Hippocampal formation (tissue), 2 donors: ENCODE results near the gene RGS8.
A peak's percentile ranks its signal among the peaks of the same experiment; 100 is the strongest.

Experiments used
- DNase-seq, 2 donors: peaks; one replicate each; lab custom pipeline; 2025; lab: John Stamatoyannopoulos, UW

Gene RGS8

DNA sequence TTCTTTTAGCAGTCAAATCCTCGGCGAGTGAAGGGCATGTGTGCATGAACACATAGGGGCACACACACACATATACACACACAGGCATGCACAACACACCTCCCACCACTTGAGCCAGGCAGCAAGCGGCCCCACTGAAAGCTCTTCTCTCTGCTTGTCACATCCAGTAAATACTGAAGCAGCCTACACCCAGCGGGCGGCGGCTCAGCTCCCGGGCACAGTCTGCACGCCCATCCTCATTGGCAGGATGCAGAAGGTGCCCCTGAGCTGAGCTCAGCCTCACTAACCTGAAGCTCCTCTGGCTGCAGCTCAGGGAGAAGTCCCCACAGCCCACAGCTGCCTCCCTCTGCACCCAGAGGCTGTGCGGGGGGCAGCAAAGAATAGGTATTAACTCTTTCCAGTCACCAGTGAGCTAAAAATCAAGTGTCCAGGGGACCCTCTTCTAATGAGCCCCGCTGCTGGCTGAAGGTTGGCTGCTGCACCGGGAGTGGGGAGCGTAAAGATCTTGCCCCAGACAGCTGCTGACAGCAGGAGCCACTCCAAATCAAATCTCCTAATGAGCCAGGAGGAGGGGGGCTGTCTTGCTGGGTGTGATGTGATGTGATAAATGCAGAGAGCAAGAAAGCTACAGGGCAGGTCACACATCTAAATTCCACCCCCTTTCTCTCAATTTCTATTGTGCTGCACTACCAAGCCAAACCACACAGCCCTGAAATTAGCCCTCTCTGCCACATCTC is 12.5 kb downstream of the RGS8 start:
- DNase-seq = no peak

DNA sequence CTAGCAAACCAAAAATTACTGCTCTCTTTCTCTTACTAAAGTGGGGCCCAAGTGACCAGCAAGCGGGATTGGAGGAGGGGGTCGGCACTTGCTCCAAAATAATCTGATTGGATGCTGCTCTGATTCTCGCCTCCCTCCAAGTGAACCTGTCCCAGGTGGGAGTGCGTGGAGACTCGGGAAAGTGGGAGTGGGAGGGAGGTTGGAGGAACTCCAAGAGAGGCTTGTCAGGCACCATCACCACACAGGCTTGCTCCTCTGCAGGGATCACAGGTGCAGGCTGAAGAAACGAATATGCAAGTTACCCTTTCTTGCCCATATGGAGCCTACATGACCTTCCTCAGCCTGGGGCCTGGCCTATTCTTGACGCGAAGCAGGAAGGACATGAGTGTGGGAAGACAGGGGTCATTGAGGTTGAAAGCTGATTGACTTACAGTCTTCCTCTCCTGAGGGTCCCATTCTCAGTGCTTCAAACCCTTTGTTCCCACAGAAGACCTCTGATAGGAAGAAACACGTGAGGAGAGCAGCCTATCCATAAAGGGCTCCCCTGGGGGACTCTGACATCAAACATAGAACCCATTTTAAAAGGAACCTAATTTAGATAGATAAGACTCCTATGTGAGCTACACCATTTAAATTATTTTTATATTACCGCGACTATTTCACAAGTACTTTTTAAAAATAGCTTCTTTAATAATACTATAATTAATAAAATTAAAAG is 14.2 kb downstream of the RGS8 start:
- DNase-seq = no peak

DNA sequence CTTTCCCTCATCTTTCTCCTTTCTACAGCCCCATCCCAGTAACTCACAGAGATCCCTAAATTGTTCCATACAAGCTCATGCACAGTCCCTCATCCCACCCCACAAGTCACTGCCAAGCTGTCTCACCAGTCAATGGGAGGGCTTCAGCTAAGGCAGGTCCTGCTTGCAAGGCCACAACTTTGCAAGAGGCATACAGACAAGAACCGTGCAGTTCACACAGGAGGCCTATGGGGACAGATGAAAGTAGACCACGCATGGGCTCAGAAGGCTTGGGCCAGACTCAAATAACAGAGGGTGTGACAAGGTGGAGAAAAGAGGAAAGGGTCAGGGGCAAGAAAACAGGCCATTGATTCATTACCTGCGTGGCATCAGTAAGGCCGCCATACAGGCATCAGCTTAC is 15.1 kb downstream of the RGS8 start:
- DNase-seq = no peak

- no peak for DNase-seq
Observed at GRCh38 chr1:182668521-182669054, 15.8 kb downstream of the RGS8 start.

DNA sequence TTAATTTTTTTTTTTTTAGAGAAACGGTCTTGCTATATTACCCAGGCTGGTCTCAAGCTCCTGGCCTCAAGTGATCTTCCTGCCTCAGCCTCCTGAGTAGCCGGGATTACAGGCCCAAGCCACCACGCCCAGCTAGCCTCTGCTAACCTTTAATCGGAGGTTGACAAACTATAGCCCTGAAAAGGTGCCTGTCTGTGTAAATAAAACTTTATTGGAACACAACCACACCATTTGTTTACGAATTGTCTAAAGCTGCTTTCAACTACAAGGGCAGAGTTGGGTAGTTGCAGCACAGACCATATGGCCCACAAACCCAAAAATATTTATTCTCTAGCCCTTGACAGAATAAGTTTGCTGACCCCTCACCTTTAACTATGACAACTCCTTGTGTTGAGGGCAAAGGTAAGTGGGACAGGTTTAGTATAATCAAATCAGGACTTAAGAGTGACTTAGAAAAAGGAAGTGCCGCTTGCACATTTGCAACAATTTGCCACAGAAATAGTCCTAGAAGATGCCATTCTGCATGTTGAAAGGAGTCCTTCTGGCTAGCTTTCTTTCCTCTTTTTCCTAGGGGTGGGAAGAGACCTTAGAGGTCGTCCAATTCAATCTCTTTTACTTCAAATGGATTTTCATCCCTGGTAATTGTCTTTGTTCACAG is 16.4 kb downstream of the RGS8 start:
- DNase-seq = no peak

GRCh38 chr1:182666706-182667105 is 17.7 kb downstream of the RGS8 start:
- no peak for DNase-seq

DNA sequence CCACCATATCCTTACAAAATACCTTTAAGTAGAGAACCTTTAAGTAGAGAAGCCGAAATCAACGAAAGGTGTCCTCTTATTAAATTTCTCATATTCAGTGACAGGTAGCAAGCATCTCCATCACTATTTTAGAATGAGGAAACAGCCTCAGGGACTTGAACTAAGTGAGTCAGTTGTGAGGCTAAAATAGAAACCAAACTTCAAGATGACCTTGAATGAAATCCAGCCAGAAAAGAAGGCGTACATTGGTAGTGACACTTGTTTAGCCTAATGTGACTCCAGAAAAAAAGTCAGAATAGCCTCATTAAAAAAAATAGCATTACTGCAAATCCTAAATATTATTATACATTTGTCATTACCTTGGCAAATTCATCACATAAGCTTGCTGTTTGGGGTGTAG is 20.1 kb downstream of the RGS8 start:
- DNase-seq = no peak

DNA sequence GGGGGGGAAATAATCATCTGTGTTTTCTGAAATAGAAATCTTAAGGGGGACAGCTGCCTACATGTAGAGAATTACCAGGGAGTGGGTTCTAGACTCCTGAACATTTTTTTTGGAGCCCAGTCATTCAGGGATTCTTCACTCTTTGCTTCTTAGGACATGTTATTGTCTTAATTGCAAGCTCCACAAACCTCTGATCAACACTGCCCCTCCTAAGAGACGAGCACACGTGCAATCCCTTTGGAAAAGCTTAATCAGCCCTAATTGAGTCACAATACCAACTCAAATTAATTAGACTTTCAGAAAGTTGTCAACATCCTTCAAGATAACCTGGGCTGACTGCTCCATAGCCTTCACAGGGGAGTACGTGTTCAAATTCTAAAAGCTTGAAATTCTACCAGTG is 21.4 kb downstream of the RGS8 start:
- DNase-seq = no peak

DNA sequence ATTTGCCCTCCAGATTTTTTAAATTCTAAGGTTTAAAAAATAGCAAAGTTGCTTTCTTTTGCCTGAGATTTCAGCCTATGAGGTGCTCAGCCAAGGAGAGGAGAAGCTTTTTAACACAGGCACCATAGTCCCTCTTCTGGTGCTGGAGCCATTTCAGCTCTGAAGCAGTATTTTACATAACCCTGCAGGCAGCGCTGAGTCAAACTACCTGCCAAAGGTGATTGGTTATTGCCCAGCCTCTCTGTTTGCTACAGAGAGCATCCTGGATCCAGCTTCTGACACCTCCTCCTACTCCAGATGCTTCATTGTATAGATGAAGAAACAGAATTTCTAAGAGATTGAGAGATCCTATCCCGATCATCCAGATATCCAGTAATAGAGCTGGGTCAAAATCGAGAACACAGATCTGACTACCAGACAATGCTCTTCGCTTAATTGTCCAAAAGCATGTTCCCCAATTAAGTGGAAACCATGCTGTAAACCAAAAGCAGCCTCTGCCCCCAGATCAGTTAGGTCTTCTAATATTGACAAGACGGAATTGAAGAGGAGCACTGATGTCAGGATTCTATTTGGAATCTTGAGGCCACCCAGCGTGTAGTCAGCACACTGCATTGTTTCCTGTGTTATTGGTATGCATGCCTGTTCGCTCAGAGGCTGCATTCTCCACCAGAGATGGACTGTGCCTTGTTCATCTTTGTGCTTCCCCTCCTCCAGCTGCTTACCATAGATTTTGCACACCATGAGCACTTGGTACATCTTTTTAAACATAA is 22.1 kb downstream of the RGS8 start:
- DNase-seq = no peak

DNA sequence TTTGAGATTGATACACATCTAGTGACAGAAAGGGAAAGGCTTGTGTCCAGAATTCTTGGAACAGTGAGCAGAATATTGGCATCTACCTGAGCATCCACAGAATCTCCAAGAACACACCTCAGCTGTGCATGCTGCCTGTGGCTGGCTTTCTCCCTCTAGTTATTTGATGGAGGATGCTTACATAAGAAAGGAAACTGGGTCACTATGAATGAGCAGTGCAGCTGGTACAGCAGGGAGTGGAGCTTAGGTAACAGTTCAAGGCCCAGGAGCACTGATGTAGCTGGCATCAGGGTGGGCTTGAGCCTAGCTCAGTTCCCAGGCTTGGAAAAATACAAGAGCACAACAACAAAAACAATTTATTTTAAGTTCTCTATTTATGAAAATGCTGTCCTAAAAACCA is 26.3 kb downstream of the RGS8 start:
- DNase-seq = no peak

- DNase-seq = no peak
Observed at GRCh38 chr1:182656842-182657397, 27.5 kb downstream of the RGS8 start.

DNA sequence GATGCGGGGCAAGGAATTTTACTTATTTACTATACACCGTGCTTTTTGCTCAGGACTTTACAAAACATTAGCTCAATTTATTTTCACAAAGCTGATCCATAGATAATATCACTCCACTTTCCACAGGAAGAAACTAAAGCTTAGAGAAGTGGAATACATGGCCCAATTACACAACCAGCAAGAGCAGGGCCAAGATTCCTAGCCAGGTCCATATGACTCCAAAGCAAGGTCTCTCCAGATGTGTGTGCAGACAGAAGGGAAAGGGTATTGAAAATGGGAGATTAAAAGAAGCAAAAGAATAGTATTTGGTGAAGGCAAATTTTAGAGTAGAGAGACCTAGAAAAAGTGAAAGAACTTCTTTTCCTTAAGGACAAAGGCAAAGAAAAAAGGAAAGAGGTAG is 30.4 kb downstream of the RGS8 start:
- no peak for DNase-seq

DNA sequence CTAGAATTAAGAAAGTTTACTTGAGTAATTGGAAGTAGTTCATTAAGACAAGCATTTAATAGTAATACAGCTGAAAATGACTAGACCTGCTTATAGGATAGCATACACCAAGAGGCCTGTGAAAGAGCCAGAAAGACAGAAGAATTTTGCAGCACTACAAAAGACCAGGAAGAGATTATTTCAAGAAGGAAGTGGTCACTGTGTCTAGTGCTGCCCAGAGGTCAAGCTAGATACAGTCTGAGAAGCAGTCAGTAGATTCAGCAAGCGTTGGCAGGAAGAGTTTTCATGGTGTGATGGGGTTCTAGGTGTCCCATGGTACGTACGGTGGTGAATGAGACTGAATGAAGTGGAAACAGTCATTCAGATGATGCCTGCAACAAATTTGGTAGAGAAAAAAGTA is 31.5 kb downstream of the RGS8 start:
- no peak for DNase-seq

DNA sequence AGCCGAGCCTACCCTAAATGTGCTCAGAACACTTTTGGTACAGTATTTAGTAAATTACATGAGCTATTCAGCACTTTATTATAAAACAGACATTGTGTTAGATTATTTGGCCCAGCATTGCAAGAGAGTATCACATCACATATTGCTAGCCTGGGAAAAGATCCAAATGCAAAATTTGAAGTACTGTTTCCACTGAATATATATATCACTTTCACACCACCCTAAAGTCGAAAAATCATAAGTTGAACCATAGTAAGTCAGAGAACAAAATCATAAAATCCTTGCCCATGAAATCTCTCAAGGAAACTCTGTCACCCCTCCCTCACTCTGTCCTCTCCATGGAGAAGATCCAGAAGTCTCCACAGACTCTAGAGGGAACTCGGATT is 33.1 kb downstream of the RGS8 start:
- peak in 1 of 2 donors; percentile 25 for DNase-seq

DNA sequence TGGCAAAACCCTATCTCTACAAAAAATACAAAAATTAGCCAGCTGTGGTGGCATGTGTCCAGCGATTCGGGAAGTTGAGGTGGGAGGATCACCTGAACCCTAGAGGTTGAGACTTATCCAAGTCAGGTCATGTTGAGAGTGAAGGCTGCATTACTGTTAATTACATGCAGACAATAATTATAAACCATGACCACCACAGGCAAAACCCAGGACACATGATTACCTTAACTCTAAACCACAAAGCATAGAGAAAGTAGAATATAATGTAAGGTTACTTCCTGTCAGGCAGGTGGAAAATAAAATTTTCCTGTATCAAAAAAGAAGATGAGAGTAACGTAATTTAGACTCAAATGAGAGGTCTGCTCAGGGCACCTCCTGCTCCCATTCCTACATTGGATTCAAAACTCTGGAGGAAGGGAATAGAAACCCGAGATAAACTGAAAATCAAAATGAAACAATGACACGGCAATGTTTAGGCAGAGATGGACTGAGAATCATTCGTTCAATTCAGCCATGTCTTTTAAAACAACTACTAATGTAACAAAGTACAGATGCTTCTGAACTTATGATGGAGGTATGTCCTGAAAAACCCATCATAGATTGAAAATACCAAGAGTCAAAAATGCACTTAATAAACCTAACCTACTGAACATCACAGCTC is 33.6 kb downstream of the RGS8 start:
- no peak for DNase-seq

GRCh38 chr1:182649041-182649440 is 35.3 kb downstream of the RGS8 start:
- no peak for DNase-seq

GRCh38 chr1:182646739-182647138 is 37.6 kb downstream of the RGS8 start:
- DNase-seq = no peak

DNA sequence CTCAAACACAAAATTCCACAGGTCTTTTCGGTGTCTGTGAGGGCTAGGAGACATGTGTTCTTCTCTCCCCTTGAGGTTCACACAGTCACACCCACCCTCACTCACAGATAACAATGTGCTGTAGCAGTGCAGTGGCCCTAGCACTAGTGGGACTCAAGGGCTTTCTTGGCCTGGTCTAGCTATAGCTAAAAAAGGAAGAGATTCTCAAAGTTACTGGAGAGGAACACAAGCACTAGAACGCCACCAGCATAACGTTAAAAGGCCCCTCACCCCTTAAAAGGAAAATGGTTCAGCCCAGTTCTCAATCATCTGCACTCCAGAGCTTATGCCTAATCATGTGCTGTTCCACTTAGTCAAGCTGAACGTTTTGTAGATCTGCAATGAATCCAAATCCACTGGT is 39.5 kb downstream of the RGS8 start:
- DNase-seq = no peak

GRCh38 chr1:182643699-182644098 is 40.7 kb downstream of the RGS8 start:
- DNase-seq = no peak

DNA sequence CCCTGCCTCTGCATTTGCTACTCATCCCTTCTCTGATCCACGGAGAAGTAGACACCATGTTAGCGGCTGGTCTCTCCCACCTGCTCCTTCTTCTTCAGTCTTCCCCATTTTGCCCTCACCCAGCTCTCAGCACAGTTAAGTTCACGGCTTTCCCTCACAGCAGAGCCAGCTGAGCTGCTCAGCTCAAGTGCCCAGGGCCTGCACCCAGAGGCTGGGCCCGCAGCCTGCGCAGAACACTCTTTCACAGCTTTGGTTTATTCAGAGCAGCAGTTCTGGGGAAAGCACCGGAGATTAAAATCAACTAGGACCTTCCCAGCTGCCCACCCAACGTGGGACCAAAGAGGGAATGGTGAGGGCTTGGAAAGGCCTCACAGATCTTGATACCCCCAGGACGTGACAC is 41.9 kb downstream of the RGS8 start:
- DNase-seq = no peak

DNA sequence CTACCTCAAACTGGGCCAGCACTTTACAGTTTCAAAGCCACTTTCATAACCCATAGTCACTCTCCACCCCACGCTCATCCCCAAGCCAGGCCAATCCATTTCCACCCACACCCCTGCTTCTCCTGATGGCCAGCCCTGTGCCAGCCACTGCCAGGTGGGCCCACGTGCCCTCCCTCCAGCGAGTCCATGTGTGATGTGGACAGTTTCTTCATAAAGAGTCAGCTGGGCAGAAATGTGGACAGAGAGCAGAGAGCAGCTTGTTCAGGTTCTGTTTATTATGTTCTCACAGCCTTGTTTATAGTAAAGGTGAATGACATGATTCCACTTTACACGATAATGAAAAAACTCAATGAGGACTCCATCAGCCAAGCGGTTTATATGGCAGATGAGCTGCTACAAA is 42.8 kb downstream of the RGS8 start:
- DNase-seq = no peak
